Endothelial cell (in vitro differentiated cells): ENCODE data around the gene KIF17. TPM values are rescaled to one million over a fixed set of nuclear protein-coding genes. Genes with fewer than 3 reads are reported as not detected.

ENCODE experiments used
- DNase-seq: peaks from one replicate; pipeline ENCODE4 v3.0.0; 2021; ENCODE audit warnings: low spot score
- H3K27ac Mint-ChIP-seq: one replicate; pipeline ENCODE4 v1.8.0; 2021; ENCODE audit warnings: mixed read lengths, inconsistent platforms; ENCODE audit not compliant: unreplicated experiment
- H3K27me3 Mint-ChIP-seq: one replicate; pipeline ENCODE4 v1.8.0; 2021; ENCODE audit warnings: mild to moderate bottlenecking, moderate library complexity, mixed read lengths, inconsistent platforms; ENCODE audit not compliant: unreplicated experiment
- H3K36me3 Mint-ChIP-seq: one replicate; pipeline ENCODE4 v1.8.0; 2021; ENCODE audit warnings: mild to moderate bottlenecking, low read depth, mixed read lengths, inconsistent platforms; ENCODE audit not compliant: unreplicated experiment
- H3K4me1 Mint-ChIP-seq: one replicate; pipeline ENCODE4 v1.8.0; 2021; ENCODE audit warnings: mild to moderate bottlenecking, mixed read lengths, inconsistent platforms; ENCODE audit not compliant: unreplicated experiment
- H3K4me3 Mint-ChIP-seq: one replicate; pipeline ENCODE4 v1.8.0; 2021; ENCODE audit warnings: mild to moderate bottlenecking, mixed read lengths, inconsistent platforms; ENCODE audit not compliant: unreplicated experiment
- H3K9me3 Mint-ChIP-seq: one replicate; pipeline ENCODE4 v1.8.0; 2021; ENCODE audit warnings: mixed read lengths, inconsistent platforms; ENCODE audit not compliant: unreplicated experiment
- total RNA-seq: library from RNA; stranded (reverse); fragmentation: NEBNext Ultra II Directional; extraction: Animal tissue kit (Norgen Biotek cat#: 25700); gene quantifications from one replicate; pipeline ENCODE4 v1.2.1, GENCODE V29; 2021; ENCODE audit not compliant: unreplicated experiment
- TF ChIP-seq, protein P1 (sequence below): fragments of 200-600 bp; sonication (generic); IDR thresholded peaks from one replicate; pipeline ENCODE4 v1.5.0; 2021; ENCODE audit warnings: antibody characterized with exemption; ENCODE audit not compliant: unreplicated experiment

KIF17 gene
- total RNA-seq, 1 donor from 2014 or later = 1.8 TPM

DNA sequence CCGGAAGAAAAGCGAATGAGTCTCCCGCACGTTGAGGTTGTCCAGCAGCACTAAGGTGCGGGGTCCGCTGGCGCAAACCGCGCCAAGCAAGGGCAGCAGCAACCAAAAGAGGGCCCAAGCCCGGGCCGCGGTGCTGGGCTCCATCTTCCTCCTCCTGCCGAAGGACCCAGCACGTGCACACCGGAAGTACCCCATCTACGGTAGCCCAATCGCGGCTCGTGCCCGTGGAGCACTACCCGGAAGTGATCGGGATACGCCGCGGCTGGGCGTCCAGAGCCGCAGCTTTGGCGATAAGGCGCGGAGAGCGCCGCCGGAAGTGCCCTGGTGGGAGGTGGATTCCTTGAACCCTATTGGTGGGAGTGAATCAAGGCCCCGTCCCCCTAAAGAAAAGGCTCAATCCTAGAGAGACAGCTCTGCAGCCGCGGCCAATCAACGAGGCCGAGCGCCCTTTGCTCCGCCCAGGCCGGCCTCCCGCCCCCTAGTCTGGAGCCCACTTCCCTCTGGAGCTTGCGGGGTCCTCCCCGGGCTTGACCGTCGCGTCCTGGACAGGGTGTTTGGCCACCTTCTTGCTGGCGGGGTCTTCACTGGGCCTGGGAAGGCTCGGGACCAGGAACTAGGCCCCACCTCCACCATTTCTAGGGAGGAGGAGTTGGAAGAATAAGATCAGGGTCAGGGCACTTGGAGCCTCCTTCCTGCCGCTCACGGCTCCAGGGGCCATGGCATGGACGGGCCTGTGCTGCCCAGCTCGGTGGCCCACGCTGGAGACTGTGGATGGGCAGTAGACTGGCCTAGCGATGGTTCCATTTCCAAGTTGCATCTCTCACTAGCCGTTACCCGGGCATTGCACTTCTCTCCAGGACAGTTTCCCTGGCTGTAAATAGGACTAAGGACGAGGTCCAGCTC is 56.3 kb downstream of the KIF17 start, which contains the start of gene DDOST:
Gene DDOST, minus strand, starts transcription at position 163 of the 903 bp plus-strand sequence. Its CDS starts 19 bp downstream, at position 144.
- TF ChIP-seq, protein P1, sequence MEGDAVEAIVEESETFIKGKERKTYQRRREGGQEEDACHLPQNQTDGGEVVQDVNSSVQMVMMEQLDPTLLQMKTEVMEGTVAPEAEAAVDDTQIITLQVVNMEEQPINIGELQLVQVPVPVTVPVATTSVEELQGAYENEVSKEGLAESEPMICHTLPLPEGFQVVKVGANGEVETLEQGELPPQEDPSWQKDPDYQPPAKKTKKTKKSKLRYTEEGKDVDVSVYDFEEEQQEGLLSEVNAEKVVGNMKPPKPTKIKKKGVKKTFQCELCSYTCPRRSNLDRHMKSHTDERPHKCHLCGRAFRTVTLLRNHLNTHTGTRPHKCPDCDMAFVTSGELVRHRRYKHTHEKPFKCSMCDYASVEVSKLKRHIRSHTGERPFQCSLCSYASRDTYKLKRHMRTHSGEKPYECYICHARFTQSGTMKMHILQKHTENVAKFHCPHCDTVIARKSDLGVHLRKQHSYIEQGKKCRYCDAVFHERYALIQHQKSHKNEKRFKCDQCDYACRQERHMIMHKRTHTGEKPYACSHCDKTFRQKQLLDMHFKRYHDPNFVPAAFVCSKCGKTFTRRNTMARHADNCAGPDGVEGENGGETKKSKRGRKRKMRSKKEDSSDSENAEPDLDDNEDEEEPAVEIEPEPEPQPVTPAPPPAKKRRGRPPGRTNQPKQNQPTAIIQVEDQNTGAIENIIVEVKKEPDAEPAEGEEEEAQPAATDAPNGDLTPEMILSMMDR = peak; percentile 38
- H3K4me1 Mint-ChIP-seq = peaks cover 26% of the 10 kb centered on the region
- peak within 1 kb of the TSS; percentile 92 for H3K4me3 Mint-ChIP-seq
- peaks cover 15% of the 10 kb centered on the region for H3K36me3 Mint-ChIP-seq
- DNase-seq = peak; percentile 92
- peaks cover 5% of the 10 kb centered on the region for H3K27me3 Mint-ChIP-seq
- peak within 1 kb of the TSS; percentile 61 for H3K27ac Mint-ChIP-seq
- no peaks in the 10 kb centered on the region for H3K9me3 Mint-ChIP-seq

DNA sequence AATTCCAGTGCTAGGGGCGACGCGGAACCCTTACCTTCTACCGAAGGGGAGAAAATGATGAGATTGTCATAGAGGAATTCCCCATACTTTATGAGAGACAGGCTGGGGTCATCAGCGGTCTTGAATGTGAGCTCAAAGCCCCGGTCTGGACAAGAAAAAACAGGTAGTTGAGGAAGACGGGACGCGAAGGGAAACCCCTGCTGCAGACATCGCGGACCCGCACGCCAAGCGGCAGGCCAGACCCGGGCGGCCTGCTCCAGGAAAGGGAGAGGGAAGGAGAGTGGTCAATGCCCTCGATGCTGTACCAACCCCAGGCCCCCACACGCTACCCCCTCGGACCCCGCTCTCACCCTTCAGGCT is 57.0 kb downstream of the KIF17 start:
- Mint-ChIP-seq H3K36me3 (peaks cover 17% of the 10 kb centered on the region), H3K9me3 (no peaks in the 10 kb centered on the region), H3K27me3 (peaks cover 5% of the 10 kb centered on the region), H3K27ac (peak overlapping the region; percentile 61), H3K4me1 (peaks cover 26% of the 10 kb centered on the region), H3K4me3 (peak overlapping the region; percentile 92)
- TF ChIP-seq, protein P1 = no peak
- DNase-seq = peak; percentile 43

DNA sequence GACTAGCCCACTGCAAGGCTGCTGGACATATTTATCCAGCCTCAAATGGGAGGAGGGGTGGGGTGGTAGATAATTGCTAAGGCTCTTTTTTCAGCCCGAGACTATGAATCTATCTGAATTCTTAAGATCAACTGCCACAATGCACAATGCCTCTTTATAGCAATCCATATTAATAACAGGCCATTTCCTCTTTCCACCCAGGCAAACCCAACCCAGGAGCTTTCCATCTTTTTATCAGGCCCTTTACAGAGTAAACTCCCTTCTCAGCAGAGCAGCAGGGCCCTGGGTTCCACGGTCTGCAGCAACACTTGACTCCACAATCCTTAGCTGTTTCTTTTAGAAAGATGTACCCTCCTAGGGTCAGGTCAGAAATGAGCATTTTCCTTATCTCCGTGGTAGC is 57.4 kb downstream of the KIF17 start:
- Mint-ChIP-seq H3K4me3 (peak overlapping the region; percentile 92), H3K4me1 (peaks cover 26% of the 10 kb centered on the region), H3K9me3 (no peaks in the 10 kb centered on the region), H3K27me3 (peaks cover 7% of the 10 kb centered on the region), H3K36me3 (peaks cover 22% of the 10 kb centered on the region), H3K27ac (peak overlapping the region; percentile 54)
- no peak for DNase-seq
- TF ChIP-seq, protein P1 = no peak

DNA sequence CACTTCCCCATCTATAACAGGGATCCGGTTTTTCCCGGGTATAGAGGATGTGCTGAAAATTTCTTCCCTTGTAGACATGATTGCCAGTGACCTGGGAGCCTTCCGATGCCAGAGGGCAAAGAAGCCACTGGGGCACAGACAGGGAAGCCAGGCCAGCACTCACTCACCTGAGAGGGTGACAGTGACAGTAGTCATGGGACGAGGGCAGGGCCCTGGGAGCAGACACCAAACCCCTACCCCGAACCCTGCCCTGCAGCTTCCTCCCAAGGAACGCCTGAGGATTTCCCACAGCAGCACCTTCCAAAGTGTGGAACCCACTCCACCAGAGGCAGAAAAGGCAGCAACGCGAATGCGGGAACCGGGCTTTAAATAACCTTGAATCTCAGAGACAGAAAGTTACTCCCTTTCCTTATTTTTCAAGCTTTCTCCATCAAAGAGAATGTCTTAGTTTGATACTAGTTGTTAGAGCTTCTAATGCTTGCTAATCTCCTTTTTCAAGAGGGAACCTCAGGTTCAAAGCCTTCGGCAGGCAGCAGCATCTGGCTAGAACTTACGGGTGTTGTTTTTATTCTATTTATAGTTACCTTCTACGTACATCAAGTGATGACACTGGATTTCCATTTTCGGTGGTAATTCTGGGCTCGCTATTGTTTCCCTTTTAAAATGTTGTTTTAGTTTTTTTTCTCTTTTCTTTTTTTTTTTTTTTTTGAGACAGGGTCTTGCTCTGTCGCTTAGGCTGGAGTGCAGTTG is 59.5 kb downstream of the KIF17 start:
- peaks cover 7% of the 10 kb centered on the region for H3K27me3 Mint-ChIP-seq
- H3K27ac Mint-ChIP-seq = no peak overlapping the region
- peaks cover 32% of the 10 kb centered on the region for H3K36me3 Mint-ChIP-seq
- peaks cover 26% of the 10 kb centered on the region for H3K4me1 Mint-ChIP-seq
- TF ChIP-seq, protein P1 = no peak
- H3K9me3 Mint-ChIP-seq = no peaks in the 10 kb centered on the region
- no peak overlapping the region for H3K4me3 Mint-ChIP-seq
- DNase-seq = no peak
